NK-92 (cell line): ENCODE measurements around the gene CCNF.
"Not testable (repeated sequence)": the region's sequence is repeated elsewhere in the genome, so short reads cannot be mapped to it uniquely, and the experiment has no call there.

Experiments
- DNase-seq: peaks from one replicate; lab custom pipeline; 2025; ENCODE audit not compliant: unreplicated experiment; lab: John Stamatoyannopoulos, UW

CCNF gene

GRCh38 chr16:2471016-2471652 is 41.9 kb downstream of the CCNF start, which contains the start of gene NTN3:
NTN3 (plus strand) TSS chr16:2471297; CDS start chr16:2471702, 405 bp downstream.
- DNase-seq = no peak

GRCh38 chr16:2471653-2472487 is 42.6 kb downstream of the CCNF start:
- DNase-seq = no peak

GRCh38 chr16:2472488-2472864 is 43.2 kb downstream of the CCNF start:
- DNase-seq = no peak

DNA sequence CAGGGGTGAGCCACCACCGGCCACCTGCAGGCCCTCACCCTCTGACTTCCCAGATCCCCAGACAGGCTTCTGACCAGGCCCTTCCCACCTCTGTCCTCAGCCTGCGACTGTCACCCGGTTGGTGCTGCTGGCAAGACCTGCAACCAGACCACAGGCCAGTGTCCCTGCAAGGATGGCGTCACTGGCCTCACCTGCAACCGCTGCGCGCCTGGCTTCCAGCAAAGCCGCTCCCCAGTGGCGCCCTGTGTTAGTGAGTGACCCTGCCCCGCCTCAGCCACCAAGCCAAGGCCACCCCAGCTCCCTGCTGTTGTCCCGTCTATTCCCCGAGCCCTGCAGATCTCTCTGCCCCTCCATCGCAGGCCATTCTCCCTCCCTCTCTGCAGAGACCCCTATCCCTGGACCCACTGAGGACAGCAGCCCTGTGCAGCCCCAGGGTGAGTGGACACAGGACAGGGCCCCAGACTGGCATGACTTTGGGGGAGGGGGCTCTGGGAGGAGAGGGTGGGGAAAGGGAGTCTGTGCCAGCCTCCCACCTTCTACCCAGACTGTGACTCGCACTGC is 43.7 kb downstream of the CCNF start:
- DNase-seq = no peak

DNA sequence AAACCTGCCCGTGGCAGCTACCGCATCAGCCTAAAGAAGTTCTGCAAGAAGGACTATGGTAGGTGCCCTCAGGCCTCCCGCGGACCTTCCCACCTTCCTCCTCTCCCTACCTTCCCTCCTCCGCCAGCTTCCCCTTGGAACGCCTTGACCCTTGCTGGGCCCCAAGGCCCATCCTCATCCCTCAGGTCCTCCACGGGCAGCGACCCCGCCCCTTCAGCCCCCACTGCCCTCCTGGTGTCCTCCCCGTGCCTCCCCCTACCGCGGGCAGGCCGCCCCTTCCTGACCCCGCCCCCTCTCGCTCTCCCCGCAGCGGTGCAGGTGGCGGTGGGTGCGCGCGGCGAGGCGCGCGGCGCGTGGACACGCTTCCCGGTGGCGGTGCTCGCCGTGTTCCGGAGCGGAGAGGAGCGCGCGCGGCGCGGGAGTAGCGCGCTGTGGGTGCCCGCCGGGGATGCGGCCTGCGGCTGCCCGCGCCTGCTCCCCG is 44.2 kb downstream of the CCNF start:
- no peak for DNase-seq

DNA sequence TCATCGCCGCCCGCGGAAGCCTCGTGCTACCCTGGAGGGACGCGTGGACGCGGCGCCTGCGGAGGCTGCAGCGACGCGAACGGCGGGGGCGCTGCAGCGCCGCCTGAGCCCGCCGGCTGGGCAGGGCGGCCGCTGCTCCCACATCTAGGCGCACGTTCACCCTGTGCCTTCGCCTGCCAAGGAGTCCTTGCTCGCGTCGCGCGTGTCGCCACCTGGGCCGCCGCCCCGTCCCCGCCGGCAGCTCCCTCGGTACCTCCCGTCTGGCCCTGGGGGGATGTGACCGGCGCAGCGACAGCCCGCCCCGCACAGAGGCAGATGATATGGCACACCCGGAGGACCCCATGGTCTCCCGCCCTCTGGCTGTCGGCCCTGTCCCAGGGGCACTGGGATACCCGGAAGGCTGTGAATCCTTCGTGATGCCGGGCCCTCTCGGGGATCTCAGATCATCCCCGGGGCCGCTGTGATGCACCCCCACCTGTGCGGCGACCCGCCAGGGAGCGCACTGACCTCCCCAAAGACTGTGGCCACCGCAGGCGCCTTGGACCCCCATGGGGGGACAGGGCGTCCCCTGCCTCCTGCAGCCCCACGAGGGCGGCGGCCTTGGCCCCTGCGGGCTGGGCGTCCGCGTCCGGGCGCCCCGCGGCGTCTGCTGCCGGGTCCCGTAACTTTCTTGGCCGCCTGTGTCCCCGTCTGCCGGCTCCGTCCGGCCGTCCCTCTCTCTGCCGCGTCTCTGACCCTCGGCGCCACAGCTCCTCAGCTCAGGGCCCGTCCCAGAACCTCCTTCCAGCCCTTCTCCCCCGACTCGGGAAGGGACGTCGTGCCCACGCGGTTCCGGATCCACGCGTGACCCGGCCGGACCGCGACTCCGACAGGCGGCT is 45.0 kb downstream of the CCNF start:
- DNase-seq = no peak

GRCh38 chr16:2474877-2475412 is 45.7 kb downstream of the CCNF start, which contains the start of gene TBC1D24:
TBC1D24 (plus strand) TSS chr16:2475127; CDS start chr16:2496149, 21,022 bp downstream.
- no peak for DNase-seq

DNA sequence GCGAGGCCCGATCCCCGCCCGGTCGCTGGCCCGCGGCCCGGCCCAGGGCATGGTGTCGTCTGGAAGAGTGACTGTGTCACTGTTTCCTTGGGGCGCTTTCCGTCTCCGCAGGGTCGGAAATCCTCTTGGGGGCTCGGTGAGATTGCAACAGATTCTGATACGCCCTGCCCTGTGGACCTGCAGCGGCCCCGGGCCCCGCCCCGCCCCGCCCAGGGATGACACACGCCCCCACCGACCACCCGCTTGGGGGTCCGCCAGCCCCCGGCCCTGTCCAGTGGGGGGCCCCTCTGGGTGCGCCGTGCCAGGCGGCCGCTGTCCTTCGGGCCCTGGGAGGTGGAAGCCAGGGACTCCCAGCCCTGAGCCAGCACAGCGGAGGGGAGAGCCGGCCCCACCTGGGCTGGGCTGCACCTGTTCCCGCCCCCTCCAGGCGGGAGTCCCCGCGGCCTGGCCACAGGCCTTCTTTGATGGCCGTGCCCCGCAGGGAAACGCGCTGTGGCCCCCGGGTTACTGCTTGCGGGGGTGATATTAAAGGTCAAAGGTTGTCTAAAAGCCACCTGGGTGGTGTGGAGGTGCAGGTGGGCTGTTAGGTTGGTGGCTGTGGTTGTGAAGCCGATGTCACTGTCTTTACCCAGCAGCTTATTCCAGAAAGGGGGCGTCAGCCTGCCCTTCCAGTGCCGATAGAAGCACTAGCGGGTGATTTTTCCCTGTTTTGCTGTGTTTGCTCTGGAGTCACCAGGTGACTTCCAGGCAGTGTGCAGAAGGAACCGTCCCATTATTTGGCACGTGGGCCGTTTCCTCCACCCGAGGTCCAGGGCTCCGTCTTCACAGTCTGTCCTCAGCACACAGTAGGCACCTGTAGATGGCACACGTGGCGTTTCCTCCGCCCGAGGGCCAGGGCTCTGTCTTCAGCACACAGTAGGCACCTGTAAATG is 46.4 kb downstream of the CCNF start:
- no peak for DNase-seq

GRCh38 chr16:2476345-2476720 is 47.1 kb downstream of the CCNF start:
- DNase-seq = no peak

DNA sequence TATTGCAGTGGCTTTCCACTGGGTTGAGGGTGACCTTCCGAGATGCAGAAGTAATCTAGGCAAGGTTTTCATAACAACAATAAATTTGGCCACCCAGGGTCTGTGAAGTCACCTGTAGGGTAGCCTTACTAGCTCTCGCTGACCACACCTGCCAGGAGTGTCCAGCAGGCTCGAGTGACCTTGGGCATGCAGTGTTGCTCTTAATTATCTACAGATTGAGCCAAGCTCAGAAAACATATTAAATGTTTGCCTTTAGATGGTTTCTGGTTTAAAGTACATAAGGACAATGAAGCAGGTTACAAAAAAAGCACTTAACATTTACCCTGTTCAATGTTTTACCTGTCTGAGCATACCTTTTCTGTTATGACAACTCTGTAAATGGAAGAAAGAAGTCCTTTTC is 47.5 kb downstream of the CCNF start:
- no peak for DNase-seq

DNA sequence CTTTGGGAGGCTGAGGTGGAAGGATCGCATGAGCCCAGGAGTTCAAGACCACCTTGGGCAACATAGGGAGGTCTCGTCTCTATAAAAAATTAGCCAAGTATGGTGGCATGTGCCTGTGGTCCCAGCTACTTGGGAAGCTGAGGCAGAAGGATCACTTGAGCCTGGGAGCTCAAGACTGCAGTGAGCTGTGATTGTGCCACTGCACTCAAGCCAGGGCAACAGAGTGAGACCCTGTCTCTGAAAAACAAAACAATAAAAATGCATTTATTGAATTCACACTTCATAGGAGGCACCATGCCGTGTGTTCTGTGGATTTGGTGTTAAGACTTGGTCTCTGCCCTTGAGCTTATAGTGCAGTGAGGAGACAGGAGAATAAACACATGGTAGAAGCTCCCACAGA is 48.1 kb downstream of the CCNF start:
- DNase-seq = no peak

GRCh38 chr16:2478279-2478678 is 49.0 kb downstream of the CCNF start:
- DNase-seq = no peak

GRCh38 chr16:2479996-2480395 is 50.7 kb downstream of the CCNF start:
- DNase-seq = not testable (repeated sequence)

GRCh38 chr16:2480948-2481347 is 51.7 kb downstream of the CCNF start:
- DNase-seq = no peak

DNA sequence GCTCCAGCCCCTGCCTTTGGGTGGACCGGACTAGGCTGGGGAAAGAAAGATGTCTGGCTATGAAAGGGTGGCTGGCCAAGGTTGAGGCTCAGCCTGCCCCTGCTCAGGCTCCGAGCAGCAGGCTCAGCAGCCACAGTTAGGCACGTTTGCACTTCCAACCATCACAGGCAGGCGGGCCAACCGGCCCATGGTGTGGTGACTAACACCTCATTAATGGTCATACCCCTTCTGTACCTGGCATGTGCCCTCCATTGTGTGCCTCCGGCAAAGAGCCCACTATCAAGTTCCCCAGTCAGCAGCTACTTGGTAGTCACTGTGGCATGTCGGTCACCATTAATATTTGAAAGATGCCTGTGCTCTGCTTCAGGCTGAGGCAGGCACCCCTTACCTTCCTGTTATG is 52.4 kb downstream of the CCNF start:
- DNase-seq = no peak

DNA sequence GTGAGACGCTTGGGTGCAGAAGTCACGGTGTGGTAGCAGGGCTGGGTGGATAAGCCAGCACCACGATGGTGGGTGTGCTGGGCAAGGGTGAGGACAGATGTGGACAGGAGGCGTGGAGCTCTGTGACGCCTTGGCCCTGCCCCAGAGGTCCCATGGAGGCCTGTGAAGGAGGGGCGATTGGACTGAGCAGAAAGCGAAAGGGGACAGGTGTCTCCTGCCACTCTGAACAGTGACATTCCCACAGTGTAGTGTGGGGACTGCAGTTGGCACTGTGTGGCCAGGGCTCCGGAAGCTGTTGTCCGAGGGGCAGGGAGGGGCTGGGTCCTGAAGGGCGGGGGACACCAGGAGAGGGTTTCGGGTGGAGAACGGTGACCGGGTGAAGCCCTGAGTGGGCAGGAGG is 53.0 kb downstream of the CCNF start:
- no peak for DNase-seq

DNA sequence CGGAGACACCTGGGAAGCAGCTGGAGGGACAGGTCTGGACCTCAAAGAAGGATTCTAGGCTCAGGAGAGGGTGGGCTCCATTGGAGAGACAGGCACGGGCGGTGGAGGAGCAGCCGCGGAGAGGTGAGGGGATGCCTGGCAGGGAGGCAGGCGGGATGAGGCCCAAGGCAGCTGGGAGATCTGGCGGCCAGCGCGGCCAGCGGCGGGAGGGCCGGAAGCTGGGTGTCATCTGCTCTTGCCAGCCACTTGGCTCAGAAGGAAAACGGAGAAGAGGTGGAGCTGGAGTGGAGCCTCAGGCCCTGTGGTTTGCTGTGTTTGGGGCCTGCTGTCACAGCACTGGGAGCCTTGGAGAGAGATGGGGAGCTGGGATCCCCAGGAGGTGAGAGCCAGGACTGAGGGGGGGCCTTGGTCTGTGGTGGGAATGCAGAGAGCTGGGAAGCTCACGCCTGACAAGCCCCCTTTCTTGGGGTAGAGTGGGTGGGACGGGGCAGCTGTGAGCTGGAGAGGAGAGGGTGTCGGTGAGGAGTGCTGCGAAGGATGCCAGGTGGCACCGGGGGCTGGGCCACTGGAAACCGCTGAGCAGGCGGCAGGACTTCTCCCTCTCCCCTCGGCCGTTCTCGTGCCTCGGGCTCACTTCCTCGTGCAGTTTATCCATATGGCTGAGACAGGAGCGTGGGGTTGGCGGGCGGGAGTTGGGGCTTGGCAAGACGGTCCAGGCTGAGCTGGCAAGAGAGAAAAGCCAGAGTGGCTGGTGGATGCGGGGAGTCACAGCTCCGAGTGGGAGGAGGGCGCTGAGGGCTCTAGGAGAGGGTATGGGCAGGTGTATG is 53.7 kb downstream of the CCNF start:
- DNase-seq = no peak

GRCh38 chr16:2483939-2484897 is 55.0 kb downstream of the CCNF start:
- no peak for DNase-seq
